CD4-positive, alpha-beta T cell treated with Interleukin-12 subunit alpha and Interleukin-12 subunit beta, for 1 hour (primary cell): ENCODE measurements around the gene HPRT1.

Source experiments
- DNase-seq: peaks from one replicate; pipeline ENCODE4 v3.0.0-alpha.2; 2020

HPRT1 gene

GRCh38 chrX:134545510-134545909, 85.5 kb downstream of the HPRT1 start:
- DNase-seq: no peak

GRCh38 chrX:134546187-134546586, 86.2 kb downstream of the HPRT1 start:
- no peak for DNase-seq

- no peak for DNase-seq
Observed at GRCh38 chrX:134547047-134547679, 87.2 kb downstream of the HPRT1 start.

- DNase-seq: peak; percentile 5
Observed at GRCh38 chrX:134548257-134549201, 88.6 kb downstream of the HPRT1 start.
